Measurements from ENCODE around the gene TAOK3. TPM values are rescaled to one million over a fixed set of nuclear protein-coding genes. Genes with fewer than 3 reads are reported as not detected.

TAOK3 gene
- total and polyA plus RNA-seq, 9 of the 15 experiments (the other 6 are each of a cell fraction or from before 2014, with no cell fraction given), result 24.3 to 83.5 (median 47.1) TPM

DNA sequence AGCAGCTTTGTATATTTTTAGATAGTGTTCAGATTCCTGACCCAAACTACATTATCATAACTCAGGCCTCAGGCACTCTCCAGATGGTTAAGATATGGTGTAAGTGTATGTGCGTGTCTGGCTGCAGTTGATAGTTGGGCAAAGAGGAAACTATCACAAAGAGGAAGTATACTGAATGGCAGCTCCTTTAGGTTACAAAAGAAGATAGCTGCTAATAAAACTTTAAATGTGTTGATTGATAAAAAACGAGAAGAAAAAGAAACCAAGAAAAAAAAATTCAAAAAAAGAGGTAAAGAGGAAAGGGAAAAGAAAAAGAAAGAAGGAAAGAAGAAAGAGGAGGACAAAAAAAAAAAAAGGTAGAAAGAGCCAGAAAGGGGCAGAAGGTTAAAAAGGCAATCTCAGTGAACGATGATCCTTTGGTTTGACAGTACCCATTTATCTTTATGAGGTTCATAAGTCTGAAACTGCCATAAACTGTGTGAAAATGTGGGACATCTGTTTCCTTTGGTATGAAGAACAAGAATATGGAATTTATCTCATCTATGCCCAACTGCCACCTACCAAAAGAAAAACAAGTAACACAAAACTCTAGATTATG, 42.2 kb downstream of the TAOK3 start (continued):
- TF ChIP-seq CTCF (IDR thresholded peaks at IDR 0.05 in 2 of 3, conservative IDR thresholded peaks at IDR 0.05 in 1 of 3; ENCODE audit: insufficient read depth in 2 of 3, low read depth in 1 of 3, low read length in 3 of 3) (no peak), ZNF253 (CRISPR knock-in tag; conservative IDR thresholded peaks at IDR 0.05) (no peak), E2F3 (CRISPR knock-in tag; IDR thresholded peaks at IDR 0.05) (no peak), CBX3 (IDR thresholded peaks at IDR 0.05; ENCODE audit: borderline replicate concordance in 1 of 2, low read length in 2 of 2) (0 out of 3 replicates have a peak, but pooled peaks of 1 of the 2 experiments have one; percentile 52), LARP7 (IDR thresholded peaks at IDR 0.05) (peak; percentile 82), SAFB (IDR thresholded peaks at IDR 0.05; ENCODE audit: borderline replicate concordance, low read depth, low read length) (no peak), ZNF740 (CRISPR knock-in tag; IDR thresholded peaks at IDR 0.05) (no peak), ZNF740 (tag; IDR thresholded peaks at IDR 0.05) (no peak), FUS (optimal IDR thresholded peaks at IDR 0.05; ENCODE audit: low read depth, low read length) (no peak), GTF2A2 (tag; IDR thresholded peaks at IDR 0.05) (no peak), NCOA4 (IDR thresholded peaks at IDR 0.05; ENCODE audit: partially characterized antibody) (peak; percentile 42), MEIS2 (IDR thresholded peaks at IDR 0.05; ENCODE audit: partially characterized antibody) (peak; percentile 83), E2F5 (CRISPR knock-in tag; IDR thresholded peaks at IDR 0.05) (no peak), FOXA3 (CRISPR knock-in tag; conservative IDR thresholded peaks at IDR 0.05 in 1 of 2, IDR thresholded peaks at IDR 0.05 in 1 of 2) (no peak; a peak in 1 of 4 replicates)
- TF ChIP-seq, protein P1, sequence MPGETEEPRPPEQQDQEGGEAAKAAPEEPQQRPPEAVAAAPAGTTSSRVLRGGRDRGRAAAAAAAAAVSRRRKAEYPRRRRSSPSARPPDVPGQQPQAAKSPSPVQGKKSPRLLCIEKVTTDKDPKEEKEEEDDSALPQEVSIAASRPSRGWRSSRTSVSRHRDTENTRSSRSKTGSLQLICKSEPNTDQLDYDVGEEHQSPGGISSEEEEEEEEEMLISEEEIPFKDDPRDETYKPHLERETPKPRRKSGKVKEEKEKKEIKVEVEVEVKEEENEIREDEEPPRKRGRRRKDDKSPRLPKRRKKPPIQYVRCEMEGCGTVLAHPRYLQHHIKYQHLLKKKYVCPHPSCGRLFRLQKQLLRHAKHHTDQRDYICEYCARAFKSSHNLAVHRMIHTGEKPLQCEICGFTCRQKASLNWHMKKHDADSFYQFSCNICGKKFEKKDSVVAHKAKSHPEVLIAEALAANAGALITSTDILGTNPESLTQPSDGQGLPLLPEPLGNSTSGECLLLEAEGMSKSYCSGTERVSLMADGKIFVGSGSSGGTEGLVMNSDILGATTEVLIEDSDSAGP (CRISPR knock-in tag; IDR thresholded peaks at IDR 0.05), result no peak
- TF ChIP-seq, protein P2, sequence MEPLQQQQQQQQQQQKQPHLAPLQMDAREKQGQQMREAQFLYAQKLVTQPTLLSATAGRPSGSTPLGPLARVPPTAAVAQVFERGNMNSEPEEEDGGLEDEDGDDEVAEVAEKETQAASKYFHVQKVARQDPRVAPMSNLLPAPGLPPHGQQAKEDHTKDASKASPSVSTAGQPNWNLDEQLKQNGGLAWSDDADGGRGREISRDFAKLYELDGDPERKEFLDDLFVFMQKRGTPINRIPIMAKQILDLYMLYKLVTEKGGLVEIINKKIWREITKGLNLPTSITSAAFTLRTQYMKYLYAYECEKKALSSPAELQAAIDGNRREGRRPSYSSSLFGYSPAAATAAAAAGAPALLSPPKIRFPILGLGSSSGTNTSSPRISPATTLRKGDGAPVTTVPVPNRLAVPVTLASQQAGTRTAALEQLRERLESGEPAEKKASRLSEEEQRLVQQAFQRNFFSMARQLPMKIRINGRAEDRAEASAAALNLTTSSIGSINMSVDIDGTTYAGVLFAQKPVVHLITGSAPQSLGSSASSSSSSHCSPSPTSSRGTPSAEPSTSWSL (CRISPR knock-in tag; IDR thresholded peaks at IDR 0.05; ENCODE audit: borderline replicate concordance), result no peak
- TF ChIP-seq, protein P3, sequence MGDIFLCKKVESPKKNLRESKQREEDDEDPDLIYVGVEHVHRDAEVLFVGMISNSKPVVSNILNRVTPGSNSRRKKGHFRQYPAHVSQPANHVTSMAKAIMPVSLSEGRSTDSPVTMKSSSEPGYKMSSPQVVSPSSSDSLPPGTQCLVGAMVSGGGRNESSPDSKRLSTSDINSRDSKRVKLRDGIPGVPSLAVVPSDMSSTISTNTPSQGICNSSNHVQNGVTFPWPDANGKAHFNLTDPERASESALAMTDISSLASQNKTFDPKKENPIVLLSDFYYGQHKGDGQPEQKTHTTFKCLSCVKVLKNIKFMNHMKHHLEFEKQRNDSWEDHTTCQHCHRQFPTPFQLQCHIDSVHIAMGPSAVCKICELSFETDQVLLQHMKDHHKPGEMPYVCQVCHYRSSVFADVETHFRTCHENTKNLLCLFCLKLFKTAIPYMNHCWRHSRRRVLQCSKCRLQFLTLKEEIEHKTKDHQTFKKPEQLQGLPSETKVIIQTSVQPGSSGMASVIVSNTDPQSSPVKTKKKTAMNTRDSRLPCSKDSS (IDR thresholded peaks at IDR 0.05; ENCODE audit: low read depth, partially characterized antibody), result no peak

Data from K562 (cell line).